DLD1 (cell line): ENCODE measurements around the gene COPG1.
"Not testable (repeated sequence)": the region's sequence is repeated elsewhere in the genome, so short reads cannot be mapped to it uniquely, and the experiment has no call there.

ENCODE experiments used
- in situ Hi-C: cut with HindIII; loops from 2 replicates; pipeline ENCODE4 v1.10.0; 2017; ENCODE audit warnings: low sequenced_read_pairs

COPG1 gene

GRCh38 chr3:129249284-129250065 lies at the start of gene COPG1:
COPG1 (plus strand) TSS chr3:129249606; CDS start chr3:129249710, 104 bp downstream.
- in situ Hi-C loops, result no loop called here

- in situ Hi-C loops, result no loop called here
Observed at GRCh38 chr3:129204473-129204872, 44.9 kb upstream of the COPG1 start.

- in situ Hi-C loops, result no loop called here
Observed at GRCh38 chr3:129205109-129205832, 44.1 kb upstream of the COPG1 start.

GRCh38 chr3:129207479-129207878 lies 41.9 kb upstream of the COPG1 start:
- in situ Hi-C loops, result no loop called here

- in situ Hi-C loops, result no loop called here
Observed at GRCh38 chr3:129211345-129211744, 38.1 kb upstream of the COPG1 start.

- in situ Hi-C loops, result no loop called here
Observed at GRCh38 chr3:129211772-129212171, 37.6 kb upstream of the COPG1 start.

- in situ Hi-C loops, result no loop called here
Observed at GRCh38 chr3:129213238-129213637, 36.2 kb upstream of the COPG1 start.

- in situ Hi-C loops, result no loop called here
Observed at GRCh38 chr3:129218742-129219141, 30.7 kb upstream of the COPG1 start.

- in situ Hi-C loops, result not testable (repeated sequence)
Observed at GRCh38 chr3:129224387-129224786, 25.0 kb upstream of the COPG1 start.

- in situ Hi-C loops, result no loop called here
Observed at GRCh38 chr3:129224984-129225393, 24.4 kb upstream of the COPG1 start.

GRCh38 chr3:129226374-129226773 lies 23.0 kb upstream of the COPG1 start:
- in situ Hi-C loops, result no loop called here

- in situ Hi-C loops, result no loop called here
Observed at GRCh38 chr3:129228891-129229585, 20.4 kb upstream of the COPG1 start.

- in situ Hi-C loops, result loop anchor here (10.0 kb wide), 2 partner anchors 56 to 236 kb away; partner anchors contain the start of gene CFAP92
Observed at GRCh38 chr3:129230311-129231019, 18.9 kb upstream of the COPG1 start.

- in situ Hi-C loops, result loop anchor here (10.0 kb wide), 2 partner anchors 57 to 237 kb away; partner anchors contain the start of gene CFAP92
Observed at GRCh38 chr3:129231331-129232119, 17.9 kb upstream of the COPG1 start.

GRCh38 chr3:129233538-129233937 lies 15.9 kb upstream of the COPG1 start:
- in situ Hi-C loops, result loop anchor here (10.0 kb wide), 2 partner anchors 59 to 239 kb away; partner anchors contain the start of gene CFAP92

- in situ Hi-C loops, result loop anchor here (10.0 kb wide), 2 partner anchors 60 to 240 kb away; partner anchors contain the start of gene CFAP92
Observed at GRCh38 chr3:129234441-129234840, 15.0 kb upstream of the COPG1 start.

- in situ Hi-C loops, result loop anchor here (10.0 kb wide), 2 partner anchors 61 to 241 kb away; partner anchors contain the start of gene CFAP92
Observed at GRCh38 chr3:129235344-129235917, 14.0 kb upstream of the COPG1 start.

GRCh38 chr3:129238945-129239705 lies 10.3 kb upstream of the COPG1 start:
- in situ Hi-C loops, result loop anchor here (10.0 kb wide), 2 partner anchors 64 to 244 kb away; partner anchors contain the start of gene CFAP92
